GM15510 (cell line): ENCODE results near the gene FMC1.

Source experiments
- POLR2A ChIP-seq: IDR thresholded peaks from 3 replicates; pipeline ENCODE4 v1.6.1; 2011; ENCODE audit warnings: borderline replicate concordance; ENCODE audit not compliant: insufficient read length; ENCODE audit errors: extremely low read depth

Gene FMC1

GRCh38 chr7:139332697-139333359 is 8.3 kb upstream of the FMC1 start:
- TF ChIP-seq POLR2A: no peak

- TF ChIP-seq POLR2A: no peak
Observed at GRCh38 chr7:139334399-139335150, 6.6 kb upstream of the FMC1 start.

- no peak for TF ChIP-seq POLR2A
Observed at GRCh38 chr7:139339025-139339424, 2.1 kb upstream of the FMC1 start.

GRCh38 chr7:139339698-139340036 is 1.5 kb upstream of the FMC1 start:
- TF ChIP-seq POLR2A: no peak

GRCh38 chr7:139340037-139340807 is 915 bp upstream of the FMC1 start:
- TF ChIP-seq POLR2A: no peak

- no peak for TF ChIP-seq POLR2A
Observed at GRCh38 chr7:139340808-139341057, 404 bp upstream of the FMC1 start.

GRCh38 chr7:139341776-139342226 is 664 bp downstream of the FMC1 start:
- no peak for TF ChIP-seq POLR2A

GRCh38 chr7:139345042-139345441 is 3.9 kb downstream of the FMC1 start:
- no peak for TF ChIP-seq POLR2A

- no peak for TF ChIP-seq POLR2A
Observed at GRCh38 chr7:139351027-139351426, 9.9 kb downstream of the FMC1 start.

GRCh38 chr7:139354729-139355128 is 13.6 kb downstream of the FMC1 start:
- no peak for TF ChIP-seq POLR2A

- no peak for TF ChIP-seq POLR2A
Observed at GRCh38 chr7:139355320-139355719, 14.2 kb downstream of the FMC1 start.

GRCh38 chr7:139358541-139359365 is 17.6 kb downstream of the FMC1 start:
- no peak for TF ChIP-seq POLR2A

GRCh38 chr7:139359366-139360209 is 18.5 kb downstream of the FMC1 start, which contains the start of gene LUC7L2:
Gene LUC7L2, plus strand, starts transcription at chr7:139359894. Its CDS starts 368 bp downstream, at chr7:139360262.
- TF ChIP-seq POLR2A: peak; percentile 98
